ENCODE results near the gene TRMT11.

GRCh38 chr6:125985522-125985921 lies 818 bp upstream of the TRMT11 start:
- TF ChIP-seq CTCF (IDR thresholded peaks at IDR 0.05; ENCODE audit: insufficient read depth, low read length) (no peak), GABPA (IDR thresholded peaks at IDR 0.05; ENCODE audit: low read depth) (no peak), POLR2AphosphoS5 (IDR thresholded peaks at IDR 0.05; ENCODE audit: low read depth) (no peak), REST (IDR thresholded peaks at IDR 0.05; ENCODE audit: insufficient replicate concordance, low read depth) (no peak), SPI1 (IDR thresholded peaks at IDR 0.05; ENCODE audit: borderline replicate concordance, low read depth) (no peak)
